Smooth muscle cell (in vitro differentiated cells): ENCODE data around the gene PRICKLE2. TPM values are rescaled to one million over a fixed set of nuclear protein-coding genes. Genes with fewer than 3 reads are reported as not detected.

Experiments used
- DNase-seq: peaks from one replicate; lab custom pipeline; 2025; ENCODE audit not compliant: unreplicated experiment; lab: John Stamatoyannopoulos, UW
- H2AFZ ChIP-seq: fragments of 200-600 bp; sonication (generic); 2 replicates; pipeline ENCODE4 v1.6.0; 2016; ENCODE audit warnings: antibody characterized with exemption, low read depth, mild to moderate bottlenecking
- H3F3A ChIP-seq: fragments of 200-600 bp; sonication (generic); 2 replicates; pipeline ENCODE4 v1.6.0; 2017; ENCODE audit warnings: antibody characterized with exemption, low read depth
- H3K27ac ChIP-seq: fragments of 200-600 bp; sonication (generic); 2 replicates; pipeline ENCODE4 v1.5.1; 2016; ENCODE audit warnings: low read depth, mild to moderate bottlenecking
- H3K27me3 ChIP-seq: fragments of 200-600 bp; sonication (generic); 2 replicates; pipeline ENCODE4 v1.6.1; 2016; ENCODE audit warnings: low read depth, mild to moderate bottlenecking
- H3K36me3 ChIP-seq: fragments of 200-600 bp; sonication (generic); 2 replicates; pipeline ENCODE4 v1.5.1; 2016; ENCODE audit warnings: low read depth
- H3K4me1 ChIP-seq: fragments of 200-600 bp; sonication (generic); 2 replicates; pipeline ENCODE4 v1.5.1; 2016; ENCODE audit warnings: low read depth
- H3K4me2 ChIP-seq: fragments of 200-600 bp; sonication (generic); 2 replicates; pipeline ENCODE4 v1.6.0; 2016; ENCODE audit warnings: mild to moderate bottlenecking
- H3K4me3 ChIP-seq: fragments of 200-600 bp; sonication (generic); 2 replicates; pipeline ENCODE4 v1.5.1; 2016; ENCODE audit warnings: mild to moderate bottlenecking
- H3K79me2 ChIP-seq: fragments of 200-600 bp; sonication (generic); 2 replicates; pipeline ENCODE4 v1.6.0; 2016; ENCODE audit warnings: low read depth, mild to moderate bottlenecking
- H3K9ac ChIP-seq: fragments of 200-600 bp; sonication (generic); 2 replicates; pipeline ENCODE4 v1.6.0; 2016; ENCODE audit warnings: low read depth
- H3K9me3 ChIP-seq: fragments of 200-600 bp; sonication (generic); replicated peaks from 2 replicates; pipeline ENCODE4 v1.5.1; 2016; ENCODE audit warnings: low read depth
- H4K20me1 ChIP-seq: fragments of 200-600 bp; sonication (generic); 2 replicates; pipeline ENCODE4 v1.6.0; 2016; ENCODE audit warnings: low read depth
- WGBS: methylation state at CpG from one replicate; pipeline ENCODE4 v1.1.7; 2016; ENCODE audit warnings: low lambda C conversion rate; 5-methylcytosine and 5-hydroxymethylcytosine counted together
- polyA plus RNA-seq: library from polyadenylated mRNA; unstranded; fragments of >200 nt; fragmentation: Nextera tagmentation; extraction: Ambion mirVana; gene quantifications from 2 replicates; pipeline ENCODE4 v1.2.1, GENCODE V29; 2016
- total RNA-seq: library from RNA; depleted of rRNA; stranded (reverse); fragments of >200 nt; gene quantifications from 2 replicates; pipeline ENCODE4 v1.2.3, GENCODE V29; 2014
- TF ChIP-seq, protein P1 (sequence below): fragments of 200-600 bp; sonication (generic); IDR thresholded peaks from 2 replicates; pipeline ENCODE4 v1.5.1; 2017; ENCODE audit warnings: borderline replicate concordance, mild to moderate bottlenecking, antibody characterized with exemption; ENCODE audit not compliant: insufficient read depth, poor library complexity, severe bottlenecking

Gene PRICKLE2
- total and polyA plus RNA-seq, 2 experiments from 2014 or later: 7.8 to 49.9 TPM

DNA sequence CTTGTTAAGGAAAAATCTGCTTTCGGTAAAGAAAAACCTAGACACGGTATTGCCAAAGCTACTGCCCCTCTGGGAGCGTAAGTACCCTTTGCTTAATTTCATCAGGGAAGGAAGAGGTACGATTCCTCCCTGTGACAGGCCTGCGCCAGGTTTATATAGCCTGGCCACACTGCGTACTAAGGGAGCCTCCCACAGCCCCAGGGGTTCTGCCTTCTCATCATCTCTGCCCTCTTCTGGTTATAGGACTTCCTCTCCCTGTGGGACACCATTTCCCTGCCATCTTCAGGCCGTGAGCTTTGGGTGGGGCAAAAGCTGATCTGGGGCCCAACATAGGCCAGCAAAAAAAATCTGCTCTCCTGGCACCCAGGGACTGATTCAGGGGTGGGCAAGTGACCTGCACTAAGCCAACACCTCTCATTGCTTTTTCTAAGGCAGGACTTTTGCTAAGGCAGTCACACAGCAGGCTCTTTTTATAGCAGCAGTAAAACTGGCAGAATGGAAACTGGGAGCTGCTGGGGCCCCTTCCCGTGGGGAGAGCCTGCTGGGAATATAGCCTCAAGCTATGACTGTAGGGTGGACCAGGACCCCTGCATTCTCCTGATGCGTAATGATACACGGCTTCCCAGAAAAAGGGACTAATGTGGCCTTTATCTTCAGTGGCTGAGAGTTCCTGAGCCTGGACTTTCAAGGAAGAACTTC is 76.2 kb downstream of the PRICKLE2 start:
- TF ChIP-seq, protein P1, sequence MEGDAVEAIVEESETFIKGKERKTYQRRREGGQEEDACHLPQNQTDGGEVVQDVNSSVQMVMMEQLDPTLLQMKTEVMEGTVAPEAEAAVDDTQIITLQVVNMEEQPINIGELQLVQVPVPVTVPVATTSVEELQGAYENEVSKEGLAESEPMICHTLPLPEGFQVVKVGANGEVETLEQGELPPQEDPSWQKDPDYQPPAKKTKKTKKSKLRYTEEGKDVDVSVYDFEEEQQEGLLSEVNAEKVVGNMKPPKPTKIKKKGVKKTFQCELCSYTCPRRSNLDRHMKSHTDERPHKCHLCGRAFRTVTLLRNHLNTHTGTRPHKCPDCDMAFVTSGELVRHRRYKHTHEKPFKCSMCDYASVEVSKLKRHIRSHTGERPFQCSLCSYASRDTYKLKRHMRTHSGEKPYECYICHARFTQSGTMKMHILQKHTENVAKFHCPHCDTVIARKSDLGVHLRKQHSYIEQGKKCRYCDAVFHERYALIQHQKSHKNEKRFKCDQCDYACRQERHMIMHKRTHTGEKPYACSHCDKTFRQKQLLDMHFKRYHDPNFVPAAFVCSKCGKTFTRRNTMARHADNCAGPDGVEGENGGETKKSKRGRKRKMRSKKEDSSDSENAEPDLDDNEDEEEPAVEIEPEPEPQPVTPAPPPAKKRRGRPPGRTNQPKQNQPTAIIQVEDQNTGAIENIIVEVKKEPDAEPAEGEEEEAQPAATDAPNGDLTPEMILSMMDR: no peak
- Histone ChIP-seq H3K9me3 (no peaks in the 10 kb centered on the region), H3F3A (peaks cover 49% of the 10 kb centered on the region), H3K4me3 (no peak overlapping the region), H3K79me2 (peaks cover 4% of the 10 kb centered on the region), H3K27me3 (no peaks in the 10 kb centered on the region), H3K4me2 (peak overlapping the region; percentile 16), H2AFZ (no peak overlapping the region), H3K27ac (peak overlapping the region; percentile 99), H3K4me1 (peaks cover 20% of the 10 kb centered on the region), H3K9ac (peak overlapping the region; percentile 93), H3K36me3 (peaks cover 17% of the 10 kb centered on the region), H4K20me1 (peaks cover 7% of the 10 kb centered on the region)
- DNase-seq: peak; percentile 25
- 37% methylated on average over 10 of the region's 10 CpGs for WGBS

DNA sequence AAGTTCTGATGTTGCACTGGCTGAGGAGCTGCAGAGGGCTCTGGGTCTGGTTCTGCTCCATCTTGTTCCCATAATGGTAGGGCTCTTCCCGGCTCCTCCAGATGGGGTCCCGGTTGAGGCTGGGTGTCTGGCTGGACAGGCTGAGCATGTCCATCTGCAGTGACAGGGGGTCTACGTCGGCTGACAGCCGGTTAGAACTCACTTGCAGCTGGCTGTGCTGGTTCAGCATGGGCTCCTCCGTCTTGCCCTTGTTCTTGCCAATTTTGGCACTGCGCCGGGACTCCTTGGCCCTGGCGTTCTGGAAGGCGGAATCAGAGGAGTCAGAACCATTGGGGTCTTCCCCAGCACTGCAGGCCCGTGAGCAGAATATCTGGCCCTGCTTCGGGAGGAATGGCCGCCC is 78.1 kb downstream of the PRICKLE2 start:
- TF ChIP-seq, protein P1: no peak
- WGBS: 95% methylated on average over 13 of the region's 13 CpGs
- Histone ChIP-seq H3K4me3 (no peak overlapping the region), H3K36me3 (peaks cover 8% of the 10 kb centered on the region), H3K4me1 (peaks cover 20% of the 10 kb centered on the region), H3F3A (peaks cover 47% of the 10 kb centered on the region), H3K27me3 (no peaks in the 10 kb centered on the region), H4K20me1 (peaks cover 20% of the 10 kb centered on the region), H3K27ac (no peak overlapping the region), H3K9ac (no peak overlapping the region), H3K79me2 (peaks cover 4% of the 10 kb centered on the region), H2AFZ (no peak overlapping the region), H3K4me2 (no peak overlapping the region), H3K9me3 (no peaks in the 10 kb centered on the region)
- DNase-seq: no peak

DNA sequence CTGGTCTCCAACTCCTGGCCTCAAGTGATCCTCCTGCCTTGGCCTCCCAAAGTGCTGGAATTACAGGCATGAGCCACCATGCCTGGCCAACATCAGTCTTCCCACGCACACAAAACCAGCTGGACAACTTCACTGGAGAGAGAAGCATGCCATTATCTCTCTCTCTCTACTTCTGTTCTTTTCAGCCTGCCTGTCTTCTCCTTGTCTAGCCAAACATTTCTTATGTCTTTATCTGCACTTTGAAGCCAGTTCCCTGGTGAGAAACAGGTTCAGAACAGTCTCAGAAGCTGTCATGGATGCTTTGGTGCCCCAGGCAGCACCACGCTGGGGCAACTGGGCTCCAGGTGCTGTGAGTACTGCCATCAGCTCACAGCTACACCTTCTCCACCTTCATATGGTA is 79.8 kb downstream of the PRICKLE2 start:
- Histone ChIP-seq H3K4me1 (peaks cover 18% of the 10 kb centered on the region), H3K4me2 (no peak overlapping the region), H3K4me3 (no peak overlapping the region), H4K20me1 (peaks cover 30% of the 10 kb centered on the region), H3K9ac (no peak overlapping the region), H3K79me2 (peaks cover 4% of the 10 kb centered on the region), H3K36me3 (peaks cover 12% of the 10 kb centered on the region), H3K9me3 (no peaks in the 10 kb centered on the region), H3K27me3 (no peaks in the 10 kb centered on the region), H3F3A (peaks cover 37% of the 10 kb centered on the region), H3K27ac (peak overlapping the region; percentile 51), H2AFZ (no peak overlapping the region)
- DNase-seq: no peak
- 80% methylated on average over 2 of the region's 2 CpGs for WGBS
- TF ChIP-seq, protein P1: no peak
